Stimulated activated CD4-positive, alpha-beta T cell treated with anti-CD3 and anti-CD28 coated beads, Interleukin-4, amount 100 ng/mL, for 1 hour (primary cell): ENCODE results near the gene DACT3.

Experiments used
- DNase-seq: peaks from one replicate; pipeline ENCODE4 v3.0.0-alpha.2; 2020

Gene DACT3

DNA sequence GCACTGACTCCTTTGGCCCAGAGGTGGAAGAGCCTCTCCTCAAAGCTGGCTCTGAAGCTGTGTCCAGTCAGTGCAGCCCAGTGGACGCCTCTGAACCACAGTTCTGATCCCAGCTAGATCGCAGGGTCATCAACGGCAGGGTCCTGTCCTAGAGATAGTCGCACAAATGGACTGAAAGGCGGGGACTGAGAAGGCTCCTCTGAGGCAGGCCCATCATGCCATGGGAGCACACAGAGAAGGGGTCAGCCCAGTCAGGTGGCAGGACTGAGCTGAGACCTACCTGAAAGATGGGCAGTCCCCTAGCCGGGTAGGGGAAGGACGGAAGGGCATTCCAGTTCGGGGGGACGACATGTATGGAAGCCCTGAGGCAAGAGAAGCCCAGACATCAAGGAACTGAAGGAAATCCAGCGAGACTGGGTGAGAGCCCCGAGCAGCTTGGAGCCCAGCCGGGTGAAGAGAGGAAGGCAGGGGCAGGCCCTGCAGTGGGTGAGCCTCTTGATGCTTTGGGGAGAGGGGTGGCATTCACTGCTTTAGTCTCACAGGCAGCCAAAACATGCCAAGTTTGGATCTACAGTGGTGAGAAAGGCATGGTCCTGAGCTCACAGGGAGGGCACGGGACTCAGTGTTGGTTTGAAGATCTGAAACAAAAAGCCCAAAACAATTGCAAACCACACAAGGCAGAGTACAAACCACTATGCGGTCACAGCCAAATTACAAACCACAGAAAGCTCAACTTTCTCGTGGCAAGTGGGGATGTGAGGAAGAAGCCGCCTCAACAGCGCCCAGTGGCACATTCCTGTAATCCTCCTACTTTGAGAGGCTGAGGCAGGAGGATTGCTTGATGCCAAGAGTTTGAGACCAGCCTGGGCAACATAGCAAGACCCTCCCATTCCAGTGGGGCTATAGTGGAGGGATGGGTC is 49.9 kb downstream of the DACT3 start:
- no peak for DNase-seq

DNA sequence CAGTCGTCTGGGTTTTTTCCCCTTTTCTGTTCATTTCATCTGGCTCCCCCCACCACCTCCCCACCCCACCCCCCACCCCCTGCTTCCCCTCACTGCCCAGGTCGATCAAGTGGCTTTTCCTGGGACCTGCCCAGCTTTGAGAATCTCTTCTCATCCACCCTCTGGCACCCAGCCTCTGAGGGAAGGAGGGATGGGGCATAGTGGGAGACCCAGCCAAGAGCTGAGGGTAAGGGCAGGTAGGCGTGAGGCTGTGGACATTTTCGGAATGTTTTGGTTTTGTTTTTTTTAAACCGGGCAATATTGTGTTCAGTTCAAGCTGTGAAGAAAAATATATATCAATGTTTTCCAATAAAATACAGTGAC is 50.6 kb downstream of the DACT3 start:
- DNase-seq = no peak

DNA sequence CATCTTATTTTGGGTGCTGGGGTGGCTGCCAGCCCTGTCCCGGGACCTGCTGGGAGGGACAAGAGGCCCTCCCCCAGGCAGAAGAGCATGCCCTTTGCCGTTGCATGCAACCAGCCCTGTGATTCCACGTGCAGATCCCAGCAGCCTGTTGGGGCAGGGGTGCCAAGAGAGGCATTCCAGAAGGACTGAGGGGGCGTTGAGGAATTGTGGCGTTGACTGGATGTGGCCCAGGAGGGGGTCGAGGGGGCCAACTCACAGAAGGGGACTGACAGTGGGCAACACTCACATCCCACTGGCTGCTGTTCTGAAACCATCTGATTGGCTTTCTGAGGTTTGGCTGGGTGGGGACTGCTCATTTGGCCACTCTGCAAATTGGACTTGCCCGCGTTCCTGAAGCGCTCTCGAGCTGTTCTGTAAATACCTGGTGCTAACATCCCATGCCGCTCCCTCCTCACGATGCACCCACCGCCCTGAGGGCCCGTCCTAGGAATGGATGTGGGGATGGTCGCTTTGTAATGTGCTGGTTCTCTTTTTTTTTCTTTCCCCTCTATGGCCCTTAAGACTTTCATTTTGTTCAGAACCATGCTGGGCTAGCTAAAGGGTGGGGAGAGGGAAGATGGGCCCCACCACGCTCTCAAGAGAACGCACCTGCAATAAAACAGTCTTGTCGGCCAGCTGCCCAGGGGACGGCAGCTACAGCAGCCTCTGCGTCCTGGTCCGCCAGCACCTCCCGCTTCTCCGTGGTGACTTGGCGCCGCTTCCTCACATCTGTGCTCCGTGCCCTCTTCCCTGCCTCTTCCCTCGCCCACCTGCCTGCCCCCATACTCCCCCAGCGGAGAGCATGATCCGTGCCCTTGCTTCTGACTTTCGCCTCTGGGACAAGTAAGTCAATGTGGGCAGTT is 51.2 kb downstream of the DACT3 start:
- no peak for DNase-seq

DNA sequence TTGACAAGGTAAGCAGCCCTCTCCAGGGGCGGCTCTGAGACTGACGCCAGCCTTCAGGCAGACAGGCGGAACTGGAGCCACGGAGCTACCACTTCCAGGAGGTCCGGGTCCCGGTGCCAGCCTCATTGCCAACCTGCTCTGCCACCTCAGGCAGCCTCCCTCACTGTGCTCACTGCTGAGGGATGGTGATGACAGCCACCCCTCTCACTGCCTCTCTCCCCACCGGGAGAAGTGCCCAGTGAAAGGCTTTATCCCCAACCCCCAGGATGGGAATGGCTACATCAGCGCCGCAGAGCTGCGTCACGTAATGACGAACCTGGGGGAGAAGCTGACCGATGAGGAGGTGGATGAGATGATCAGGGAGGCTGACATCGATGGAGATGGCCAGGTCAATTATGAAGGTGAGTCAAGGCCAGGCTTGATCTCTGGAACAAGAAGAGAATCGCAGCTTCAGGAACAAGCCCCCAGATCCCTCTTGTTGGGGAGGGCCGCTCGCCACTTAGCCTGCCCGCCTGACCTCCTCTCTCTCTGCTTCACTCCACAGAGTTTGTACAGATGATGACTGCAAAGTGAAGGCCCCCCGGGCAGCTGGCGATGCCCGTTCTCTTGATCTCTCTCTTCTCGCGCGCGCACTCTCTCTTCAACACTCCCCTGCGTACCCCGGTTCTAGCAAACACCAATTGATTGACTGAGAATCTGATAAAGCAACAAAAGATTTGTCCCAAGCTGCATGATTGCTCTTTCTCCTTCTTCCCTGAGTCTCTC is 52.2 kb downstream of the DACT3 start:
- no peak for DNase-seq

DNA sequence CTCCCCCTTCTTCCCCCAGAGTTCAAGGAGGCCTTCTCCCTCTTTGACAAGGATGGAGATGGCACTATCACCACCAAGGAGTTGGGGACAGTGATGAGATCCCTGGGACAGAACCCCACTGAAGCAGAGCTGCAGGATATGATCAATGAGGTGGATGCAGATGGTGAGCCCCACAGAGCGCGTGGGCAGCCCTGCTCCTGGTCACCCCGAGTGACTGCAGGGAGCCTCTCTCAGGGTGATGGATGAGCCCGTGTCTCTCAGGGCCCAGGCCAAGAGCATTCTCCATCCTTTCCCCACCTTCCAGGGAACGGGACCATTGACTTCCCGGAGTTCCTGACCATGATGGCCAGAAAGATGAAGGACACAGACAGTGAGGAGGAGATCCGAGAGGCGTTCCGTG is 52.8 kb downstream of the DACT3 start:
- no peak for DNase-seq

DNA sequence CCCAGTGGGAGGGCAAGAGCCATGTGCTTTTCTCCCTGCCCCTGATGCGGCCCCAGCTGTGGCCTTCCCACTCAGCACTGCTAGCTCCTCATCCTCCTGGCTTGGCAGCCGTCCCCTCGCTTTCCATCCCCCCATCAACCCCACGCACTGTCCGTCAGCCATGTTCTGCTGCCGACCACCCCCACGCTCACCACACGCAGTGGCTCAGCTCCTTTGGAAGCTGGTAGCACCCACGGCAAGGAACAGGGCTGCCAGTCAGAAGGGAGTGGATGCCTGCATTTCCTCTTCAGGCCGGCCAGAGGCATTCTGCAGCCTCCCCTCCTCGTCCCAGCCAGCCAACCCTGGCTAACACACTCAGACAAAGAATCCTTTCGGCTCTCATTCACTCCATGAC is 53.5 kb downstream of the DACT3 start:
- no peak for DNase-seq

DNA sequence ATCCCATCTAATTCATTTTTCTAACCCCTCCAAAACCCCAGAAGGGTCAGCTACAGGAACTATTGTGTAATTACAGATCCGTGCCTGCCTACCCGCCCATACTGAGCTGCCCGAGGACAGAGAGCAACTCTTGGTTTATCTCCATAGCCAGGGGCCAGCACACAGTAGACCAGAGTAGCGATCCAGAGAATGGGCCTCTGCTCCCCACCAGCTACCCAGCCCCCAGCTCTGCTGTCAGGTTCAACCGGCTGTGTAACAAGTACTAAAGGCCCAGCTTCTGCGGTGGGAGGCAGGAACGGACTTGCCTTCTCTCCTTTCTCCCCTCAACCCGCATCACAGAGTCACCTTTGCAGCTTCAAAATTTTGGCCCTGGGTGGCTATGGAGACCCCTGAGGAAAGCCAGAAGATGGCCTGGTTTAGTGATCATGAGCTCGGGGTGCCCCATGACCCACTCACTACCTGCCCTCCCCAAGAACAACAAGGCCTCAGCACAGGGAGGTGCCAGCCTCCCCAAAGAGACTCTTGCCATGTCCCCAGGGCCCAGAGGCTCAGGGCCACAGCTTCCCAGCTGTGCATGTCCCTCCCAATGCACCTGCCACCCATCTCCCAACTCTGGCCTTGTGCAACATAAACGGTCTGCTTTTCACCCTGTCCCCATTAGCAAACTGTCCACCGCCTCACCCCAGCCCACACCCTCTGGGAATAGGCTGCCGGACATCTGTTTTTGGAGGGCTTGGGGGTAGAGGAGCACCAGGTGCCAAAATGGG is 54.1 kb downstream of the DACT3 start:
- DNase-seq = no peak

DNA sequence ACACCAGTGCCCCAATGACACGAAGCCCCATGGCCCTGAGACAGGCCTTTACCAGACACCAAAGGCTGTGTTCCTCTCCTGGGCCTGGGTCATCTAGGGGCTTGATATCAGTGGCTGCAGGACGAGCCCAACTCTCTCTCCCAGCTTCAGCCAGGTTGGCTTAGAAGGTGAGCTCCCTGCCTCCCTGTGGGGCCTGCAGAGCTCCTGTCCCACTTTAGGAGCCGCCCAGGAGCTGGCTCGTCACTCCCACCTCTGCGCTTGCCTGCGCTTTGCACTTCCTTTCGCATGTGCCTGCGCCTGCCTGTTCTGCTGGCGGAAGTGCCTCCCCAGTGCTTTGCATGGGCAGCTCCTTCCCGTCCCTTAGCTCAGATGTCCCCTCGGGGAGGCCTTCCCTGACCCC is 55.0 kb downstream of the DACT3 start:
- DNase-seq = no peak

DNA sequence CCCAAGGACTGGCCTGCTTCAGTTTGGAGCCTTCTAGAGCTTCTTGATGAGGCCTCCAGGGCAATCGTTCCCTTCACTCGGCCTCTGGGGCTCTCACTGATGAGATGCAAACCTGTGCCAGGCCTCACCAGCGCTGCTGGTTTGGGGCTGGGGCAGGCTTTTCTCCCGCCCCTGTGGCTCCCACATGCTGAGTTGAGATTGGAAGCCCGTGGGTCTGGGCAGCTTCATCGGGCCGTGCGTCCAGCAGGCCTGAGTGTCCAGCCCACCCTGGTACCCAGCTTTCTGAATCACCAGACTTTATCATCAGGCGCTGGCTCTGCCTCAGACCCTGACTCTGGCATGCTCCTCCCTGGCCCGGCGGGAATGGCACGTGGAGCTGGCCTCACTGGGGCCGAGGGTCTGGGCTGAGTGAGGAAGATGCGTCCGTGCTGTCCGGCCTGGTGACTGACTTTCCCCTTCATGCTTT is 55.6 kb downstream of the DACT3 start:
- DNase-seq = no peak

DNA sequence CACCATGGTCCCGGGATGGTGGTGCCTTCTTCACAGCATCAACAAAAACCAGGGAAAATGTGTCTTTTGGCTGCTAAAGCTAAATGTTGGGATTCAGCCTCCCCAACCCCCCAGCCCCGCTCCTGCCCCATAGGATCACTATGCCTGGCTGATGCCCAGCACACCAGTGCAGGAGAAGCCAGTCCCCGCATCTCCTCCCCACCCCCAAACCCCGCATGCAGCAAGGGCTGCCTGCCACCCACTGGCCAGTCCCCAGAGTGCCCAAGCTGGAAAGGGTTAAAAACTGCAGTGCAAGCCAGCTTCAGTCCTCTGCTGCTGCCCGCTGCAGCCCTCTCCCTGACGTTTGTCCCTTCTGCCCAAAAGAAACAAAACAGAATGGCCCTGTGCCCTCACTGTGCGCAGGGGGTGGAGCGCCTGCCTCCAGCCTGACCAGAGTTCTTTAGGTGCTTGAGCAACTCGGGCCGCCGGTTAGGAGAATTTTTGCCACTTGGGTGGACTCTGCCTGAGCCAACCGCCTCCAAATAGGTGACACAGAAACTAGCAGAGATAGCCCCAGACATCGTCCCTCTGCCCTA is 56.1 kb downstream of the DACT3 start:
- no peak for DNase-seq

DNA sequence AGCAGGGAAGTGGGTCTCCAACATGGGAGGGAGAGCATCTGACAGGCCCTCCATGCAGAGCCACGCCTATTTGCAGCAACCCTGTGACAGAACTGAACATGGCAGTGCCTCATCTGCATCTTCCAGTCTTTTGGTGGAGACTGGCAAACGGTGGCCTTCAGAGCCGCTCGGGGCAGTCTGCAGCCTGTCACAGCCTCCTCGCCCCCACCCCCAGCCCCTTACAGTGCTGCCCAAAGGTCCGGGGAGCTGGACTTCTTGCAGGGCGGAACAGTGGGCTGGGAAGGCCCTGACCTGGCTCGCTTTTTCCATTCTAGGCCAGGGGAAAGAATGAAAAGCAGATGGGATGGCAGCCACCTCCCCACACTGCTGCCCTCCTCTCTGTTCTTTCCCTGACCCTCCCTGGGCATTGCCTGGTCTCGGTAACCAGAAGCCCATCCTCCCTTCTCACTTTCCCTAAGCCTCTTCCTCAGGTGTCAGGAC is 57.2 kb downstream of the DACT3 start:
- DNase-seq = no peak

DNA sequence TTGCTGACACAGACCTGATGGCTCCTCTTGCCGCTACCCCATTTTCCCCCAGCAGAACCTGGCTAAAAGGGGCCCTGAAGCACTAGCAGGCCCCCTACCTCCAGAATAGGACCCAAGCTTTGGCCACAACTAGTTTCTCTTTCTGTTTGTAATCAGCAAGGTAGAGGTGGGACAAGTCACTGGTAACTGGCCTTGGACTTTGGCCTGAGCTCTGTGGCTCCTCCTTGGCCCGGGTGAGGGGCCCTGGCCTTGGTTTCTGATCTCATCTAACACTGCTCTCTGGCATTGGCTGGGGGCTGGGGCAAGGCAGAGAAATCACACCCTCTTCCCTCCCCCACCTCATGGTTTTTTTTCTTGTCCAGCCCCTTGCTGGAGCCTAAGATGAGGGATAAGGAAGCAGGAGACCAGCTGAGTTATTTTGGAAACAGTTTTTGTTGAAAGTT is 57.8 kb downstream of the DACT3 start:
- DNase-seq = no peak

DNA sequence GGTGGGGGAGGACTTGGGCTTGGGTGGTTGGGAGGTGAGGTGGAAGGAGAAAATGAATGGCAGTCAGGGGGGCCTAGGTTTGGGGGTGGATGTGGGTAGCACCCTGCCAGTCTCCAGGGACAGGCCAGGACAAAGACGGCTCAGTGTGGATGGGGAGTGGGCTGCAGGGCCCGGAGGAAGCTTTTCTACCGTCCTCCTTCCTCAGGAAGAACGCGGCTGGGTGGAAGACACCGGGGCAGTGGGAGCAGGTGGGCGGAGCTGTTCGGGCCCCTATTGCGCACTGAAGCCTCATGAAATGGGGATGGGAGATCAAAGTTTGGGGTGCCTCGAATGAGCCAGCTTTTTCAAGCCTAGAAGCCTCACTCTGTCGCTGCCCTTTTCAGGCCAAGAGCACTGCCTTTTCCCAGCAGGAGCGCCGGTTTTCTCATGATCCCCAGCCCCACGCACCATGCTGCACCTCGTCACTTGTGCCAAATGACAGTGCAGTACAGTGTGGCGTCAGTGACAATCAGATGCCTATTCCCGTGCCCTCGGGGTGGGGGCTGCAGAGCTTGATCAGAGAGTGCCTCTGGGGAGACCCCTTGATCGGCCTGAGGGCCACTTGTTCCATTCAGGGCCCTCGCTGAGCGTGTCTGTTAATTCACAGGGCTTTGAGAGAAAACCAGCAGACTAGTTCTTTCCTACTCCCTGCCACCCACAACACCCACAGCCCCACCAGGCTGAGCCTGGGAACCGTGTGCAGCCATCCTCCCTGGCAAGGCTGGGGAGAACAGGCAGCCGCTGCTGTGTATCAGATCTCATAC is 58.4 kb downstream of the DACT3 start:
- DNase-seq = peak; percentile 60

DNA sequence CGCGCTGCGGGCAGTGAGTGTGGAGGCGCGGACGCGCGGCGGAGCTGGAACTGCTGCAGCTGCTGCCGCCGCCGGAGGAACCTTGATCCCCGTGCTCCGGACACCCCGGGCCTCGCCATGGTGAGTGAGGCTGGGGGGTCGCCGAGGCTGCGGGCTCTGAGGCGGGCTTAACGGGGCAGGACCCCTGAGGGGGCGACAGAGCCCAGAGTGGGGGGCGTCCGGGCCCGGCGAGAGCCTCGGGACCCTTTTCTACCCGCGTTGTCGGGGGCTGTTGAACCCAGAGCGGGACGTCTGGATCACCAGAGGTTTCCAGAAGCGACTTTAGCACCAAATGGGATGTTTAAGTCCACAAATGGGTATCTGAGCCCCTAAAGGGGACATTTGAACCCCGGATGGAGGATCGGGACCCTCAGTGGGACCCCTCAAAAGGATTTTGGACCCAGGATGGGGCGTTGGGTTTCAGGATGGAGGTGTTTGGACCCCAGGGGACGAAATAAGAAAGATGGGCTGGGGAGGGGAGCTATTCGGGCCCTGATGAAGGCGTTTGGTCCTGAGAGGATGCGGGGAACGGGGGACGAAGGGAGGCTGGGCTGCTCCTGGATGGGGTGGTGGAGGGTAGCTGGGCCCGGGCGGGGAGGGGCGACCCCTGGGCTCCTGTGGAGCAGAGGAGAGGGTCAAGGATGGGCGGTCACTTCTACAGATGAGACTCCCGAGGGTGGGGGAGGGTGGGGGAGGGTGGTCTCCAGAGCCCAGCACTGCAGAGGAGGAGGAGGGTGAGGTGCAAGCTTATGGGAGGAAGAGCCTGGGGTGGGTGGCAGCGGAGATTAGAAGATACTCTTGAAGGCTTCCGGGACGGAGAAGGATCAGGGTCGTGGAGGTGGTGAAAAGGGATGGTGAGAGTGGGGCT is 59.4 kb downstream of the DACT3 start, which contains the start of gene CALM3:
Gene CALM3, plus strand, starts transcription at position 13 of the 907 bp plus-strand sequence. Its CDS starts 105 bp downstream, at position 118.
- no peak for DNase-seq

DNA sequence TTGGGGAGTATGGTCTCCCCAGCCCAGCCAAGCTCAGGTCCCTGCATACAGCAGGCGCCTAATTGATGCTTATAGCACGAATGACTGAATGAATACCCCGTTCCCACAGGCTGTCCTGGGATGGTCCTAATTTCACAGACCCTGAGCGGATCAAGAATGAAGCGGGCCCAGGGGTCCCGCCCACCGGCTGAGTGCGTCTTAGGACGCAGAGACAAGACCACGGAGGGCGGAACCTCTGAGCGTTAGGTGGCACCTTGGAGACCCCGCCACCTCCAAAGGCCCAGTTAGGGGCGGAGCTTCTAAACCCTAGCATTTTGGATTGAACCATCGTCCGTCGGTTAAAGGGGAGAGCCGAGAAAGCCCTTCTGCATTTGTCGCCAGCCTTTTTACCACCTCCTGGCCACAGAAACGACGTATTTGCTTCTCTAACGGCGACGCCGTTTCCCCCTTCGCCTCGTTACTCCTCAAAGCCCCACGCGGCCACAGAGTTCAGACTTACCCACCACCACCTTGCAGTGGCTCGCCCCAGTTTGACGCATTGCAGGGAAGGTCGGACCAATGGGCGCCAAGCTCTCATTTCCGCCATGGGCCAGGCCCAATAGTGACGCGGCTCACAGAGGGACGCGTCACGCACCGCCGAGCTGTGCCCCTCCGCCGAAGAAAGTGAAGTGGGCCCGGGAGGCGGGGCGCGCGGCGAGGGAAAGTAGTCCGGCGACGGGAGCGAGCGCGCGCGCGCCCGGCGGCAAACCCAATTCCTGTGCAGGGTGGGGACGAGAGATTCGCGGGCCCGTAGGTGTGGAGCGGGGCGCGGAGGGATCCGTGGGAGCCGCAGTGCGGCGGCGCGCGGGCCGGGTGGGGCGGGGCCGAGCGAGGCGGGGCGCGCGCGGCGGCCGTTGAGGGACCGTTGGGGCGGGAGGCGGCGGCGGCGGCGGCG is 60.3 kb downstream of the DACT3 start:
- DNase-seq = peak; percentile 97

DNA sequence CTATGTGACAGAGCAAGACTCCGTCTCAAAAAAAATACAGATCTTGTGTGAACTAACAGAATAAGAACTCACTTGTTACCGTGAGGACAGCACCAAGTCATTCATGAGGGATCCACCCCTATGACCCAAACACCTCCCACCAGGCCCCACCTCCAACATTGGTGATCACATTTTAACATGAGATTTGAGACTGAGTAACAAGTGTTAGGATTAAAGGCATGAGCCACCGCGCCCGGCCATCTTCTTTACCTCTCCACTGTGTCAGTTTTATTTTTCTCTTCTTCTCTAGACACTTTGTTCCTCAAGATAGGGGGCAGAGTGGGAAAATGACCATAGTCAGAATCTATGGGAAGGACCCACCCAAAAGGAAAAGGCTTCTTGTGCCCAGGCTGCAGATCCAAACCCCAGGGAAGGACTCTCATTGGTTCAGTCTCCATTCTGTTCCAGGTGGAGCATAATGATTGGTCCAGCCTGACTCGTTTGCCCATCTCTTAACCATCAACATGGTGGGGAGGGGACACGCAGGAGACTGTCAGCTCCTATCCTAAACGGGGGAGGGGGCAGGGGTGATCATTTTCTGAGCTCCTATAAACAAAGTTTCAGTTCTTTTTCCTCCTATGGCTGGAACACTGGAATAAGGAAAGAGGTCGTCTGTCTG is 61.1 kb downstream of the DACT3 start:
- DNase-seq = no peak

DNA sequence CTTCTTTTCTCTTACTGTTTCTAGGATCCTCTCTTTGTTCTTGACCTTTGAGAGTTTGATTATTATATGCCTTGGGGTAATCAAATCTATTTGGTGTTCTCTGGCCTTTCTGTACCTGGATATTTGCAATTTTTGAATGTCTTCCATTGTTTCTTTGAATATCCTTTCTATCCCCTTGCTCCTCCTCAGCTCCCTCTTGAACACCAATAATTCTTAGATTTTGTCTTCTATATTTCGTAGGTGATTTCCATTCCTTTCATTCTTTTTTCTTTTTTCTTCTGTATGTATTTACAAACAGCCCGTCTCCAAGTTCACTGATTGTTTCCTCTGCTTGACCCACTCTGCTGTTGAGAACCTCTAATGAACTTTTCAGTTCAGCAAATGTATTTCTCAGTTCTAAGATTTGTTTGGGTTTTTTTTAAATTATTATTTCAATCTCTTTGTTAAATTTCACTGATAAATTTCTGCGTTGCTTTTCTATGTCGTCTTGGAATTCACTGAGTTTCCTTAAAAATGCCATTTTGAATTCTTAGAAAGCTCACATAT is 62.5 kb downstream of the DACT3 start:
- DNase-seq = no peak
